KMS-11 (cell line): ENCODE results near the gene SREBF1.

ENCODE experiments used
- H2AFZ ChIP-seq: fragments of 200-600 bp; sonication (generic); 2 replicates; pipeline ENCODE4 v1.6.1; 2016; ENCODE audit warnings: antibody characterized with exemption, mixed run types, low read depth
- H3K27ac ChIP-seq: fragments of 200-600 bp; sonication (generic); 2 replicates; pipeline ENCODE4 v1.6.1; 2016; ENCODE audit warnings: mild to moderate bottlenecking, mixed run types
- H3K27me3 ChIP-seq: fragments of 200-600 bp; sonication (generic); 2 replicates; pipeline ENCODE4 v1.6.1; 2017; ENCODE audit warnings: mild to moderate bottlenecking, low read depth, mixed run types, moderate library complexity; ENCODE audit not compliant: insufficient read depth
- H3K36me3 ChIP-seq: fragments of 200-600 bp; sonication (generic); 2 replicates; pipeline ENCODE4 v1.6.1; 2017; ENCODE audit warnings: mild to moderate bottlenecking, mixed run types; ENCODE audit not compliant: insufficient read depth
- H3K4me1 ChIP-seq: fragments of 200-600 bp; sonication (generic); 2 replicates; pipeline ENCODE4 v1.6.1; 2016; ENCODE audit warnings: mild to moderate bottlenecking, low read depth, mixed run types; ENCODE audit not compliant: poor library complexity, severe bottlenecking
- H3K4me2 ChIP-seq: fragments of 200-600 bp; sonication (generic); 2 replicates; pipeline ENCODE4 v1.7.0; 2016; ENCODE audit warnings: mild to moderate bottlenecking, mixed run types
- H3K4me3 ChIP-seq: fragments of 200-600 bp; sonication (generic); IDR thresholded peaks from 2 replicates; pipeline ENCODE4 v1.6.1; 2017; ENCODE audit warnings: low read depth, low read length, mixed read lengths; ENCODE audit not compliant: insufficient read depth
- H3K79me2 ChIP-seq: fragments of 200-600 bp; sonication (generic); 2 replicates; pipeline ENCODE4 v1.6.1; 2016; ENCODE audit warnings: low read depth, mixed run types; ENCODE audit not compliant: insufficient read depth
- H3K9ac ChIP-seq: fragments of 200-600 bp; sonication (generic); 2 replicates; pipeline ENCODE4 v1.6.1; 2016; ENCODE audit warnings: mild to moderate bottlenecking, mixed run types
- H4K20me1 ChIP-seq: fragments of 200-600 bp; sonication (generic); 2 replicates; pipeline ENCODE4 v1.6.1; 2016; ENCODE audit warnings: mild to moderate bottlenecking, mixed run types; ENCODE audit not compliant: insufficient read depth
- CTCF ChIP-seq: fragments of 200-600 bp; sonication (generic); conservative IDR thresholded peaks from 2 replicates; pipeline ENCODE4 v1.6.1; 2017; ENCODE audit warnings: low read depth, mild to moderate bottlenecking, antibody characterized with exemption, low read length, moderate library complexity, mixed read lengths

Gene SREBF1

GRCh38 chr17:17766744-17767120 is 70.1 kb downstream of the SREBF1 start:
- Histone ChIP-seq H4K20me1 (no peaks in the 10 kb centered on the region), H3K27ac (no peak overlapping the region), H3K4me3 (no peak overlapping the region), H3K9ac (no peak overlapping the region), H3K4me2 (no peak overlapping the region), H3K4me1 (no peaks in the 10 kb centered on the region), H3K27me3 (no peaks in the 10 kb centered on the region), H3K79me2 (no peaks in the 10 kb centered on the region), H3K36me3 (no peaks in the 10 kb centered on the region), H2AFZ (no peak overlapping the region)
- TF ChIP-seq CTCF = no peak

- H4K20me1 ChIP-seq = no peaks in the 10 kb centered on the region
- no peak overlapping the region for H3K4me2 ChIP-seq
- no peak overlapping the region for H3K9ac ChIP-seq
- no peak for TF ChIP-seq CTCF
- no peak overlapping the region for H2AFZ ChIP-seq
- H3K36me3 ChIP-seq = no peaks in the 10 kb centered on the region
- no peaks in the 10 kb centered on the region for H3K27me3 ChIP-seq
- H3K4me1 ChIP-seq = no peaks in the 10 kb centered on the region
- H3K27ac ChIP-seq = no peak overlapping the region
- H3K4me3 ChIP-seq = no peak overlapping the region
- no peaks in the 10 kb centered on the region for H3K79me2 ChIP-seq
These were observed 70.6 kb downstream of the SREBF1 start for GRCh38 chr17:17766077-17766743.

GRCh38 chr17:17765359-17766076 is 71.3 kb downstream of the SREBF1 start:
- no peaks in the 10 kb centered on the region for H4K20me1 ChIP-seq
- no peak overlapping the region for H3K9ac ChIP-seq
- H3K27me3 ChIP-seq = no peaks in the 10 kb centered on the region
- TF ChIP-seq CTCF = no peak
- H3K4me1 ChIP-seq = no peaks in the 10 kb centered on the region
- H3K36me3 ChIP-seq = no peaks in the 10 kb centered on the region
- no peak overlapping the region for H3K4me2 ChIP-seq
- no peaks in the 10 kb centered on the region for H3K79me2 ChIP-seq
- H3K27ac ChIP-seq = no peak overlapping the region
- no peak overlapping the region for H3K4me3 ChIP-seq
- no peak overlapping the region for H2AFZ ChIP-seq

DNA sequence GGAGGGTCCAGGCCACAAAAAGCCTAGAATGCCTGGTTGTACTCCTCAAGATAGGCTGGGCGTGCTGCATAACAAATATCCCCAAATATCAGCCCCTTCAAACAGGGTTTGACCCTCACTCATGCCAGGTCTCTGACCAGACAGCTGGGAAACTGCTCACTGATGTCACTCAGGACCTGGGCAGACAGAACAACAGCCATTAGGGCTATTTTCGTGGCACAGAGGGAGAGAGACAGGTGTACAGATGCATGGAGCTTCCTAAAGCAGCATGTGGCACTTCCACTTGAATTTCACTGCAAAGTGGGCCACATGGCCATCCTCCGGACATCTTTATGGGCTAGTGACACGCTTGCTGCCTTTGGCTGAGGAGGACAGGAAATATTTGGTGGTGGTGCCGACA is 73.1 kb downstream of the SREBF1 start:
- no peaks in the 10 kb centered on the region for H4K20me1 ChIP-seq
- no peaks in the 10 kb centered on the region for H3K4me1 ChIP-seq

More for the DNA sequence above, 73.1 kb downstream of the SREBF1 start:
- Histone ChIP-seq H3K4me2 (no peak overlapping the region), H3K36me3 (no peaks in the 10 kb centered on the region), H2AFZ (no peak overlapping the region), H3K27me3 (no peaks in the 10 kb centered on the region), H3K4me3 (no peak overlapping the region), H3K79me2 (no peaks in the 10 kb centered on the region), H3K27ac (no peak overlapping the region), H3K9ac (no peak overlapping the region)
- TF ChIP-seq CTCF = no peak
